HepG2 (cell line): ENCODE data around the gene COL25A1. TPM values are rescaled to one million over a fixed set of nuclear protein-coding genes. Genes with fewer than 3 reads are reported as not detected.

Experiments used
- ATAC-seq: fragments of 200-7000 bp; cut with Tn5 transposase; 3 replicates; pipeline ENCODE4 v1.9.1; 2020; ENCODE audit warnings: mild to moderate bottlenecking, moderate library complexity
- BruUV-seq: library from RNA; stranded (reverse); fragments of 400-500 nt; replicated peaks from 2 replicates; lab custom pipeline; 2021; lab: Mats Ljungman, UMichigan
- CTCF ChIA-PET: fragments of 300-600 bp; formaldehyde crosslinking; extraction: SDS; loops from one replicate; lab custom pipeline; 2021; ENCODE audit warnings: low total read pairs, inconsistent platforms, low intra/inter-chr PET ratio; lab: Yijun Ruan, JAX
- POLR2A ChIA-PET: fragments of 350-600 bp; sonication (Branson Sonifier 250); formaldehyde crosslinking; loops from one replicate; lab custom pipeline; 2020; ENCODE audit warnings: antibody characterized with exemption, inconsistent platforms; lab: Yijun Ruan, JAX
- DNase-seq: peaks from one replicate; pipeline ENCODE4 v3.0.0-alpha.2; 2015; ENCODE audit warnings: low spot score
- FAIRE-seq: peaks from 3 replicates; lab custom pipeline; 2011; peaks lifted over from hg19 to GRCh38; lab: Jason Lieb, UNC
- H2AFZ ChIP-seq: one replicate; pipeline ENCODE4 v1.6.1; 2011; ENCODE audit warnings: low read length, inconsistent platforms
- H3K27ac ChIP-seq: fragments of 300-600 bp; 3 replicates; pipeline ENCODE4 v1.8.0; 2011; ENCODE audit warnings: mixed run types, mild to moderate bottlenecking, mixed read lengths, low read length, inconsistent platforms; ENCODE audit not compliant: insufficient read depth; ENCODE audit errors: extremely low read length
- H3K27me3 ChIP-seq, 2 experiments: fragments of 200-600 bp in 1 of 2; 2 replicates in 1 of 2; 3 replicates in 1 of 2; pipeline versions ENCODE4 v1.6.0 to v1.8.0; 2011; ENCODE audit warnings: low read length in 2 of 2, mild to moderate bottlenecking in 2 of 2, moderate library complexity in 2 of 2, inconsistent platforms in 1 of 2; ENCODE audit not compliant: insufficient read depth in 2 of 2, control insufficient read depth in 1 of 2
- H3K36me3 ChIP-seq, 2 experiments: fragments of 200-600 bp in 1 of 2; replicated peaks in 1 of 2; 2 replicates in 1 of 2; 3 replicates in 1 of 2; pipeline versions ENCODE4 v1.5.1 to v1.8.0; 2011; ENCODE audit warnings: low read length in 2 of 2, inconsistent platforms in 1 of 2; ENCODE audit not compliant: insufficient read depth in 2 of 2, control insufficient read depth in 1 of 2
- H3K4me1 ChIP-seq: 2 replicates; pipeline ENCODE4 v1.5.1; 2012; ENCODE audit warnings: low read length, inconsistent platforms; ENCODE audit not compliant: insufficient read depth
- H3K4me2 ChIP-seq: 2 replicates; pipeline ENCODE4 v1.6.0; 2011; ENCODE audit warnings: low read depth, low read length, inconsistent platforms
- H3K4me3 ChIP-seq, 3 experiments: fragments of 200-600 bp in 1 of 3; sonication (generic), shearing (Covaris generic) in 1 of 3; replicated peaks in 1 of 3; 2 replicates each; pipeline ENCODE4 v1.5.1; 2011 to 2016; ENCODE audit warnings: low read length in 3 of 3, inconsistent platforms in 2 of 3, low read depth in 2 of 3, mild to moderate bottlenecking in 2 of 3, control low read depth in 1 of 3, mixed read lengths in 1 of 3; ENCODE audit not compliant: insufficient read depth in 1 of 3
- H3K79me2 ChIP-seq: one replicate; pipeline ENCODE4 v1.6.1; 2011; ENCODE audit warnings: low read length, inconsistent platforms; ENCODE audit not compliant: insufficient read depth
- H3K9ac ChIP-seq: 2 replicates; pipeline ENCODE4 v1.6.0; 2011; ENCODE audit warnings: mild to moderate bottlenecking, low read depth, low read length, inconsistent platforms; ENCODE audit not compliant: insufficient read depth
- H3K9me3 ChIP-seq: 2 replicates; pipeline ENCODE4 v1.5.1; 2012; ENCODE audit warnings: mild to moderate bottlenecking, low read length
- H4K20me1 ChIP-seq: 2 replicates; pipeline ENCODE4 v1.6.0; 2011; ENCODE audit warnings: inconsistent platforms, mild to moderate bottlenecking, low read length, moderate library complexity; ENCODE audit not compliant: insufficient read depth
- NBN ChIP-seq: fragments of 450-650 bp; conservative IDR thresholded peaks from 2 replicates; pipeline ENCODE4 v1.6.1; 2017
- SNAI1 ChIP-seq: sonication (generic); formaldehyde crosslinking; IDR thresholded peaks from 2 replicates; pipeline ENCODE4 v1.5.0; 2020; ENCODE audit warnings: mild to moderate bottlenecking, missing genetic modification reagents, borderline replicate concordance
- ZNF331 ChIP-seq: sonication (generic); formaldehyde crosslinking; IDR thresholded peaks from 2 replicates; pipeline ENCODE4 v1.4.0; 2020; ENCODE audit warnings: missing genetic modification reagents
- ZNF724P ChIP-seq: sonication (generic); formaldehyde crosslinking; IDR thresholded peaks from 2 replicates; pipeline ENCODE4 v1.8.0; 2022; ENCODE audit warnings: missing genetic modification reagents, borderline replicate concordance
- ZNF749 ChIP-seq: sonication (generic); formaldehyde crosslinking; IDR thresholded peaks from 2 replicates; pipeline ENCODE4 v1.8.0; 2022; ENCODE audit warnings: mild to moderate bottlenecking, missing genetic modification reagents, moderate library complexity, borderline replicate concordance
- WGBS: methylation state at CpG from one replicate; pipeline ENCODE4 v1.1.6; 2017; ENCODE audit warnings: low lambda C conversion rate; 5-methylcytosine and 5-hydroxymethylcytosine counted together
- in situ Hi-C: cut with HindIII; loops from 2 replicates; pipeline ENCODE4 v1.10.0; 2017; ENCODE audit warnings: low pct_unique_long_range_greater_than_20kb; ENCODE audit not compliant: extremely low pct_ligation_motif_present
- intact Hi-C: fragments of 100-400 bp; cut with micrococcal nuclease; formaldehyde crosslinking; loops from one replicate; pipeline ENCODE4 v1.10.0; 2022; ENCODE audit not compliant: unreplicated experiment
- polyA plus RNA-seq, 8 experiments: library from polyadenylated mRNA; depleted of rRNA in 3 of 8; stranded (reverse) in 7 of 8; unstranded in 1 of 8; fragments of >200 nt; fragmentation: Illumina TruSeq in 4 of 8; extraction: Trizol in 4 of 8; gene quantifications; 2 replicates each; pipeline versions ENCODE4 v1.2.1 to v1.2.3, GENCODE V29; 2011 to 2016; ENCODE audit warnings: low read depth in 4 of 8, missing spikeins in 1 of 8, mixed read lengths in 1 of 8; ENCODE audit not compliant: insufficient read depth in 1 of 8
- total RNA-seq, 5 experiments: library from RNA; depleted of rRNA; stranded (reverse); fragments of >200 nt; fragmentation: Illumina TruSeq; extraction: Trizol; gene quantifications; 2 replicates each; pipeline ENCODE4 v1.2.3, GENCODE V29; 2016; ENCODE audit warnings: low read depth in 1 of 5
- TF ChIP-seq, protein P1 (sequence below): sonication (generic); formaldehyde crosslinking; IDR thresholded peaks from 2 replicates; pipeline ENCODE4 v1.4.0; 2020; ENCODE audit warnings: low read depth, mild to moderate bottlenecking, missing genetic modification reagents
- TF ChIP-seq, protein P2 (sequence below): IDR thresholded peaks from 2 replicates; pipeline ENCODE4 v1.6.1; 2016

The COL25A1 gene
- total and polyA plus RNA-seq, 2 of the 13 experiments (the other 11 are each of a cell fraction or from before 2014, with no cell fraction given) = not detected

DNA sequence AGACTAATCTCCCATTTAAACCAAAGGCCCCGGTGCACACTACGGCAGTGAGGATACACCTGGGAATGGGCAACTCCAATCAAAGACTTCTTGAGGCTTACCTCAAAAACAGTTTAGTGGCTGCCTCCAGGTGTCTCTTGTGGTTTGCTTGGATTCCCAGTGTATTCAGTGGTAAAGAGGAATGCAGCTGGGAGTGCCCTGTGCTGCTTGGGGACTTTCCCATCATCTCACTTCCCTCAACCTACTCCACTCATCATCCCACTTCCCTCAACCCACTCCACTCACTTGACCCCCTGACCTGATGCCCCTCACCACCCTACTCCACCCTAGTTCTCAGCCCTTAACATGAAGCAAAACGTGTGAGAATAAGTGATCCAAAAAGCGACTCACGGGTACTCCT is 362.3 kb downstream of the COL25A1 start:
- no peak for DNase-seq

More for the DNA sequence above, 362.3 kb downstream of the COL25A1 start:
- H3K27me3 ChIP-seq = no peaks in the 10 kb centered on the region
- TF ChIP-seq SNAI1 (CRISPR knock-in tag) = no peak
- TF ChIP-seq ZNF331 (CRISPR knock-in tag) = no peak
- TF ChIP-seq ZNF749 = no peak
- TF ChIP-seq, protein P1, sequence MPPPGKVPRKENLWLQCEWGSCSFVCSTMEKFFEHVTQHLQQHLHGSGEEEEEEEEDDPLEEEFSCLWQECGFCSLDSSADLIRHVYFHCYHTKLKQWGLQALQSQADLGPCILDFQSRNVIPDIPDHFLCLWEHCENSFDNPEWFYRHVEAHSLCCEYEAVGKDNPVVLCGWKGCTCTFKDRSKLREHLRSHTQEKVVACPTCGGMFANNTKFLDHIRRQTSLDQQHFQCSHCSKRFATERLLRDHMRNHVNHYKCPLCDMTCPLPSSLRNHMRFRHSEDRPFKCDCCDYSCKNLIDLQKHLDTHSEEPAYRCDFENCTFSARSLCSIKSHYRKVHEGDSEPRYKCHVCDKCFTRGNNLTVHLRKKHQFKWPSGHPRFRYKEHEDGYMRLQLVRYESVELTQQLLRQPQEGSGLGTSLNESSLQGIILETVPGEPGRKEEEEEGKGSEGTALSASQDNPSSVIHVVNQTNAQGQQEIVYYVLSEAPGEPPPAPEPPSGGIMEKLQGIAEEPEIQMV (CRISPR knock-in tag) = no peak
- no peak for TF ChIP-seq ZNF724P (CRISPR knock-in tag)
- TF ChIP-seq NBN = no peak
- TF ChIP-seq, protein P2, sequence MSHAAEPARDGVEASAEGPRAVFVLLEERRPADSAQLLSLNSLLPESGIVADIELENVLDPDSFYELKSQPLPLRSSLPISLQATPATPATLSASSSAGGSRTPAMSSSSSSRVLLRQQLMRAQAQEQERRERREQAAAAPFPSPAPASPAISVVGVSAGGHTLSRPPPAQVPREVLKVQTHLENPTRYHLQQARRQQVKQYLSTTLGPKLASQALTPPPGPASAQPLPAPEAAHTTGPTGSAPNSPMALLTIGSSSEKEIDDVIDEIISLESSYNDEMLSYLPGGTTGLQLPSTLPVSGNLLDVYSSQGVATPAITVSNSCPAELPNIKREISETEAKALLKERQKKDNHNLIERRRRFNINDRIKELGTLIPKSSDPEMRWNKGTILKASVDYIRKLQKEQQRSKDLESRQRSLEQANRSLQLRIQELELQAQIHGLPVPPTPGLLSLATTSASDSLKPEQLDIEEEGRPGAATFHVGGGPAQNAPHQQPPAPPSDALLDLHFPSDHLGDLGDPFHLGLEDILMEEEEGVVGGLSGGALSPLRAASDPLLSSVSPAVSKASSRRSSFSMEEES (CRISPR knock-in tag) = no peak
- TF ChIP-seq, all 625 proteins: peak for 0
- Histone ChIP-seq H3K4me1 (no peaks in the 10 kb centered on the region), H3K79me2 (no peaks in the 10 kb centered on the region), H3K9me3 (no peaks in the 10 kb centered on the region), H4K20me1 (no peaks in the 10 kb centered on the region), H3K4me2 (no peak overlapping the region), H3K9ac (no peak overlapping the region), H3K4me3 (no peak overlapping the region), H2AFZ (no peak overlapping the region), H3K36me3 (no peaks in the 10 kb centered on the region), H3K27ac (no peak overlapping the region)
- ATAC-seq = no peak
- FAIRE-seq = no peak
- no TSS peak for BruUV-seq
- POLR2A ChIA-PET = no interaction called here
- CTCF ChIA-PET = no interaction called here
- 40% methylated on average over 5 of the region's 5 CpGs for WGBS
- in situ Hi-C loops = no loop called here
- intact Hi-C loops = no loop called here
